HG03439 (cell line): Measurements from ENCODE around the gene DUXA.
"Not testable (repeated sequence)": the region's sequence is repeated elsewhere in the genome, so short reads cannot be mapped to it uniquely, and the experiment has no call there.

ENCODE experiments used
- ATAC-seq: cut with Tn5 transposase; IDR thresholded peaks from one replicate; pipeline ENCODE4 v1.9.1; 2021; ENCODE audit warnings: mild to moderate bottlenecking, moderate library complexity; ENCODE audit not compliant: unreplicated experiment

The DUXA gene

DNA sequence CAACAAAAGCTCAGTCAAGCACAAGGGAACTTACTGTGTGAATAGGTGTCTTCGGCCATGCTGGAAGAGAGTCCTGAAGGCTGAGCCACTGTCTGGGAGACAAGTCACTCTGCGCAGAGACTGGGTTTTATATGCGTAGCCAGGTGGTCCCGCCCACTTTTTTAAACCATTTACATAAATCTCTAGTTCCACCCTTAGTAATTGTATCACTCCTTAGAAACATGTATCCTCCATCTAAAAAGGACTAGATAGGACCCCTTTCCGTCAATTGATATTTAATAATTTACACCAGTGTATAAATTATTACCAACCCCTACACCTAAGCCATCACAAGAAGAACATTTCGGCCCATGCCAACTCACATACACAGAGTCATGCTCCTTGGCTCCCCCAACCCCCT, at the start of gene DUXA:
Gene DUXA, minus strand, starts transcription at position 101 of the 400 bp plus-strand sequence. Its CDS starts 42 bp downstream, at position 59.
- ATAC-seq, result no peak

DNA sequence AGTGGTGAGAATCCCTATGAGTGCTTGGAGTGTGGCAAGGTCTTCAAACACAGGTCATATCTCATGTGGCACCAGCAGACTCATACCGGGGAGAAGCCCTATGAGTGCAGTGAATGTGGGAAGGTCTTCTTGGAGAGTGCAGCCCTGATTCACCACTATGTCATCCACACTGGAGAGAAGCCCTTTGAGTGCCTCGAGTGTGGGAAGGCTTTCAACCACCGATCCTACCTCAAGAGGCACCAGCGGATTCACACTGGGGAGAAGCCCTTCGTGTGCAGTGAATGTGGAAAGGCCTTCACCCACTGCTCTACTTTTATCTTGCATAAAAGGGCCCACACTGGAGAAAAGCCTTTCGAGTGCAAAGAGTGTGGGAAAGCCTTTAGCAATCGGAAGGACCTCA, 44.8 kb upstream of the DUXA start:
- ATAC-seq, result no peak

DNA sequence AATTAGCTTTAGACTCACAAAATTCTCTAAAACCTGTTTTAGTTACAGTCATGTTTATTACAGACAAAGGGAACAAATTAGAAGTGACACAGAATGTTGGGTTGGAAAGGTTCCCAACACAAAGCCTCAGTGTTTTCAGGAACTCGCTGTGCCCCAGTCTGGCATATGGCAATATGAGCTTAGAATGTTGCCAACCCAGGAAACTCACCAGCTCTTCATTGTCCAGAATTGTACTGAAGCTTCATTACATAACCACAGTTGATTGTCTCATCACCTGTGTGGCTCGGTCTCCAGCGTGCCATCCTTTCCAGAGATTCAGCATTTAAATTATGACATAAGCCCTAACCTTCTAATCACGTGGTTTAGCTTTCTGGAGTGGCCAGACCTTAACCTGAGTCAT, 43.1 kb upstream of the DUXA start:
- no peak for ATAC-seq

DNA sequence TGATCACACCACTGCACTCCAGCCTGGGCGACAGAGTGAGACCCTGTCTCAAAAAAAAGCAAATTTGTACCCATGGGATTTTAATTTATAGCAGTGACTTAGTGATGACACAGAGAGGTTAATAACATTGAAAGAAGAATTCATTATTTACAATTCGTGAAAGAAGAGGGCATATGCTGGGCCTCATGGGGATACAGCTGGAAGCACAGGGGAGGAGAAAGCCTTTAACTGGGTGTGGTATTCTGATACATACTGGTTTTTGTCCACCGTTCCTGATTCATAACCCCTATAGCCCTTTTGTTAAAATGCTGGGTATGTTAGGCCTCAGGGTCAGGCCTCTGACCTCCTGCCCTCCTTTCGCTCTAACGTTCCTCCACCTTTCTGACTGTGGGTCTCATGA, 34.9 kb upstream of the DUXA start:
- no peak for ATAC-seq

- ATAC-seq, result not testable (repeated sequence)
Measured at GRCh38 chr19:57197874-57198273, 30.6 kb upstream of the DUXA start.

GRCh38 chr19:57192993-57193392, 25.7 kb upstream of the DUXA start:
- no peak for ATAC-seq

DNA sequence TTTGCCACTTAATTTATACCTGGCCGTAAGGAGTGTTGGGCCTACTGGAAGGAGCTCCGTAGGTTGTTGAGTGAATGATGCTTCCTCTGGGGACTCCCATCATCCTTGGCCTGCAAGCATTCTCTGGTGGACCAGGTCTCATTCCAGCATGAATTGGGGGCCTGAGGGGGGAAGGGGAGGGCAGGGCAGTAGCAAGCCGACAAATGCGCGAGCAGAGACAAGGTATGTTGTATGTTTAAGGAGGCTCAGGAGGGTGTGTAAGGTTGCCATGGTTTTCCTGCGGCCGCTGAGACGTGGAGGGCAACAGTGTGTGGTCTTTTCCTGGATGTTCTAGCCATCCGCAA, 24.8 kb upstream of the DUXA start:
- ATAC-seq, result no peak

DNA sequence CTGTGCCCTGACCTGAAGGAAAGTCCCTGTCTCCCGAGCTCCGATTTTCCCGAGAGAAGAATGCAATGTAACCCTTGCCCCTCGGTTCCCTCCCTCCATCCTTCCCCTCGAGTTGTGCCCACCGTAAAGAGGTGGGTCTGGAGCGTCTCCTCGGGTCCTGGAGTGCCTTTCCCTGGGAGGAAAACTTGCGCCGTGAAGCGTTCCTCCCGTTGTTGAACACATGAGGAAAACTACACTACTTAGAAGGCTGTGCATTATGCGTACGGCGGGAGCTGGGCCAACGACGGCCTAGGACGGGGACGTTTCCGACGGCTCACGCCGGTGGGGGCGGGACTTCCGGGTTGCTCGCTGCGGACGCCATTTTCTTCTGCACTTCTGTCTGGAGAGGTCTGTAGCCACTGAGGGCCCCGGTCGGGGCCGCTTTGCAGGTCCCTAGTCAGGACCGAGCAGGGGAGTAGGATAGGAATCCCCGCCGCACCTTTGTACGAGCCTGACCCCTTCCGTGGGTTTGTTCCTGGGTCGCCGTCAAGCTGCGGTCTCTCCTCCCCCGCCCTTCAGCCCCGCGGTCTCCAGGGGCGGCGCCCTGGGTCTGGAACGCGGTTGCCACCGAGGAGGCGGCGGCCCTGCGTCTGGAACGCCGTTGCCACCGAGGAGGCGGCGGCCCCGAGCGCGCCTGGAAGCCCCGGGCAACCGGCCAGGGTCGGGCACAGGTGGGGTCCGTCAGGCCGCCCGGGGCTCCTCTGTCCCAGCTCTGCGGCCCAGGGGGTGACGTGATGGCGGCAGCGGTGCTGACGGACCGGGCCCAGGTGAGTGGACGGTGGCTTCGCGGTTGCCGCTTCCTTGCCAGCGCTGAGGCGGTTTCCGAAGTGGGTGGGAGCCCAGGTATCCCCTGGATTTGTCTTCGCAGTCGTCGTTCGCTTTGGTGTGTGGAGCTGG, 24.1 kb upstream of the DUXA start, which contains the start of gene ZNF264:
Gene ZNF264, plus strand, starts transcription at position 360 of the 936 bp plus-strand sequence. Its CDS starts 414 bp downstream, at position 774.
- ATAC-seq, result peak; percentile 94

GRCh38 chr19:57190301-57190700, 23.0 kb upstream of the DUXA start:
- ATAC-seq, result no peak

DNA sequence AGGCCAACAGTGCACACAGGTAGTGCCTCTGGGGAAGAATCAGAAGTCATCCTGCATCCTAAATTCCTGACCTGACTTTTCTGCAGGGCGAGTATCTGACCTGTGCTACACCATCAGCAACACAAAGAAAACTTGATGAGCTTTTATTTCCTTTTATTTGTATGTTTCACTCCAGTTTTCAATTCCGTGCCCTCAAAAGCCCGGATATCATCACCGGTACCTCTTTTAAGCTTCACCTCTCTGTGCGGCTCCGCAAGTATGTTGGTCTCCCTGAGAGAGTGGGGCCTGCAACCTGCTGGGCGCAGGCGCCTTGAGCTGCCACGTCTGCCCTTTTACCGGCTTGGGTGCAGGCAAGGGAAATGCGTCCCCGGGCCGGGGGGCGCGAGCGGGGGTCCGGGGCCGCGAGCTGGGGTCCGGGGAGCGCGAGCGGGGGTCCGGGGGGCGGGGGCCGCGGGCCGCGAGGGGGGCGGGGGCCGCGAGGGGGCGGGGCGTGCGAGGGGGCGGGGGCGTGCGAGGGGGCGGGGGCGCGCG, 4.3 kb upstream of the DUXA start:
- no peak for ATAC-seq

DNA sequence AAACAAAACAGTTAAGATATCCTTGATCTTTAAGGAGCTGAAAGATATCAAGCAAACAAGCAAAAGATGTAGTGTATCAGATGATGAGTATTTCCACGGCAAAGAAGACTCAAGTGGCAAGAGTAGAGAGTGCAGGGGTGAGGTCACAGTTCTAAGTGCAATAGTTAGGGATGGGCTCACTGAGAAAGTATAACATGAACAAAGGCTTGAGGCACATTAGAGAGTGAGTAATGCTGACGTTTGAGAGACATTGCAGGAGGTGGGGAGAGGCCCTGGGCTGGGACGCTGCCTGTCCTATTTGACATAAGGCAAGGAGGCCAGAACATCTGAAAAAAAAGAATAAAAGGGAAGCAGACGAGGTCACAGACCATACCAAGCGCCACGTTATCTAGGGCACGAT, 1.4 kb downstream of the DUXA start:
- no peak for ATAC-seq

GRCh38 chr19:57161985-57162539, 5.2 kb downstream of the DUXA start:
- ATAC-seq, result no peak

DNA sequence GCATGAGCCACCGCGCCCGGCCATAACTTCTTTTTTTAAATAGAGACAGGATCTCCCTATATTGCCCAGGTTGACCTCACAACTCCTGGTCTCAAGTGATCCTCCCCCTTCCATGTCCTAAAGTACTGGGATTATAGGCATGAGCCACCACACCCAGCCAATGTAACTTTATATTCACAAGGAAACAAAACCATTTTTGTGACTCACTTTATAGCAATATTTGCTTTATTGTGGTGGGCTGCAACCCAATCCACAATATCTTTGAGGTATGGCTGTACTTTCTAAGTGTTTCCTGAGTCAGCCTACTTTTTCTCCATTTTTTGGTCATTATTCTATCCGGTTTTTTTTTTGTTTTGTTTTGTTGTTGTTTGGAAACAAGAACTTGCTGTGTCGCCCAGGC, 14.4 kb downstream of the DUXA start:
- ATAC-seq, result no peak

- ATAC-seq, result no peak
Measured at GRCh38 chr19:57141699-57142098, 25.6 kb downstream of the DUXA start.

- no peak for ATAC-seq
Measured at GRCh38 chr19:57135797-57136196, 31.5 kb downstream of the DUXA start.

DNA sequence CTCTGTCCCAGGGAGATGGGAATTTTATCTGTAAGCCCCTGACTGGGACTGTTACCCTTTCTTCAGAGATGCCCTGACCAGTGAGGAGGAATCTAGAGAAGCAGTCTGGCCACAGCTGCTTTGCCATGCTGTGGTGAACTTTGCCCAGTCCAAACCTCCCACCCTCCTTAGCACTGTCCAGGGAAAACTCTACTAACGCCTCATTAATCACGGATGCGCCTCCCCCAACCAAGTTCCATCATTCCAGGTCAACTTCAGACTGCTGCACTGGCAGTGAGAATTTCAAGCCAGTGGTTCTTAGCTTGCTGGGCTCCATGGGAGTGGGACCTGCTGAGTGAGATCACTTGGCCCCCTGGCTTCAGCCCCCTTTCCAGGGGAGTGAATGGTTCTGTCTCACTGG, 39.9 kb downstream of the DUXA start:
- ATAC-seq, result not testable (repeated sequence)

- ATAC-seq, result no peak
Measured at GRCh38 chr19:57123882-57124281, 43.4 kb downstream of the DUXA start.

DNA sequence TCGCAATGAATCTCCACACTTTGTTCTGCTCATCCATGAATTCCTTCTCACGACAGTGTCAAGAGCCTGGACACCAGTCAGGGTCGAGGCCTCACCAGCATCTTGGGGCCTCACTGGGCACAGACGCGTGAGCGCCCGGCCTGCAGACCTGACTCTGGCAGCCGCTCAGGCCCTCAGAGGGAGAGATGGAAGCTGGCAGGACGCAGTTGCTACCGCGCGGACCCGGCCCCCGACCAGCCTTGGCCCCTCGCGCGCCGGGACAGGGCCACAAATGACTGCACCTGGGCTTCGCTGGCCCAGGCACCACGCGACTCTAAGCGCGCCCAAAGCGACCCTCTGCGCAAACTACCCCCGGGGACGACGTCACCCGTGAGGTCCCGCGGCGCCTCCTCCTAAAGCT, 48.4 kb downstream of the DUXA start:
- ATAC-seq, result no peak

- not testable (repeated sequence) for ATAC-seq
Measured at GRCh38 chr19:57113501-57113900, 53.8 kb downstream of the DUXA start.

DNA sequence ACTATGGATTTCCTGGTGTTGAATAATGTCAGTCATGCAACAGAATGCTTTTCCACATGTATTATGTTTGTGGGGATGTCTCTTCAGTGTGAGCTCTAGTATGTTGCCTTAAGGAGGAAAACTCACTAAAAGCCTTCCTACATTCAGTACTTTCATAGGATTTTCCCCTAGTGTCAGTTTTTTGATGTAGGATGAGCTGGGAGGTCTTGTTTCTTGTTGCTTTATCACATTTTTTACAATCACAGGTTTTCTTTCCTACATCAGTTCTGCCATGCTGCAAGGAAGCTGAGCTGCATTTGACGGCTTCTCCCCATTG, 56.0 kb downstream of the DUXA start:
- no peak for ATAC-seq

DNA sequence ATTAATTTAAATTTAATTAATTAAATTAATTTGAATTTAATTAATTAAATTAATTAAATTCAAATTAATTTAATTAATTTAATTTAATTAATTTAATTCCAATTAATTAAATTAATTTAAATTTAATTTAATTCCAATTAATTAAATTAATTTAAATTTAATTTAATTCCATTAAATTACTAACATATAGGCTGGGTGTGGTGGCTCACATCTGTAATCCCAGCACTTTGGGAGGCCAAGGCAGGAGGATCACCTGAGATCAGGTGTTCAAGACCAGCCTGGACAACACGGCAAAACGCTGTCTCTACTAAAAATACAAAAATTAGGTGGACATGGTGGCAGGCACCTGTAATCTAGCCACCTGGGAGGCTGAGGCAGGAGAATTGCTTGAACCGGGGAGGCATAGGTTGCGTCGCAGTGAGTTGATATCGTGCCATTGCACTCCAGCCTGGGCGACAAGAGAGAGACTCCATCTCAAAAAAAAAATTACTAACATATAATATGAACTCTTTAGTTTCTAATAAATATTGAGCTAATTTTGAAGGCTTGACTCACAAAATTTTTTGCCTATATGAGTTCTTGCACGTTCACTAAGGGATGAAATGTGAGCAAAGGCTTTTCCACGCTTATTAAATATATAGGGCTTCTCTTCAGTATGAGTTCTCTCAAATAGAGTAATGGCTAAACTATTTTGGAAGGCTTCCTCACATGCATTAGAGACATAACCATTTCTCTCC, 56.5 kb downstream of the DUXA start:
- ATAC-seq, result no peak
